GM19328 (cell line): ENCODE data around the gene IFNB1.

ENCODE experiments used
- ATAC-seq: cut with Tn5 transposase; IDR thresholded peaks from one replicate; pipeline ENCODE4 v1.9.1; 2021; ENCODE audit warnings: mild to moderate bottlenecking, moderate library complexity; ENCODE audit not compliant: unreplicated experiment

Gene IFNB1

DNA sequence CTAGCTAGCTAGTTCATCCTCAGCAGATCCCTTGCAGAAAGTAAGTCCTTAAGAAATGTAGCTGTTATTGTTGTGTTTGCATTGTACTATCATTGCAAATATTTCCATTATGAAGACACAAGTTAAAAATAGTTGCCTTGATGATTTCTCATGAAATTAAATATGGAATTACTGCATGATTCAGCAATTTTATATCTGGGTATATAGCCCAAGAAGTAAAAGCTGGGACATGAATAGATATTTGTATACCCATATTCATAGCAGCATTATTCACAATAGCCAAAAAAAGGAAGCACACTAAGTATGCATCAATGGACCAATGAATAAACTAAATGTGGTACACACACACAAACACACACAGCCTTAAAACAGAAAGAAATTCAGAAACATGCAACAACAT lies 6.8 kb downstream of the IFNB1 start:
- no peak for ATAC-seq

DNA sequence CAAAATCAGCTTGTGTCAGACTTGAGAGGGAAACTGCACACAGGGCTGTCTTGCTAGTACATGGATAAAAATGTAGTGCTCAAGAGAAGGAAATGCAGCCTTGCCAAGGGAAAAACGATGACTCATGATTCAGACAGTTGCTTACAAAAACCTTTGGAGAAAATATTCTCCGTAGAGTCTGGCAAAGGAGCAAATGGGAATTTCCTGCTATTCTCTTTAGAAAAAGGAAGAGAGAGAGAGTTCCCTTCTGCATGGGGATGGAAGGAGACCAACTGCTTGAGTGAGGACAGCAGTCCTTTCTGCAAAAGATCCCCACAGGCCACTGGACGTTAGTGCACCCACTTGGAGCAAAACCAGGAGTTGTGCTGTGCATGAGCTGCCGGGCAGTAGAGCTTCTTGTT lies 7.6 kb downstream of the IFNB1 start:
- no peak for ATAC-seq

DNA sequence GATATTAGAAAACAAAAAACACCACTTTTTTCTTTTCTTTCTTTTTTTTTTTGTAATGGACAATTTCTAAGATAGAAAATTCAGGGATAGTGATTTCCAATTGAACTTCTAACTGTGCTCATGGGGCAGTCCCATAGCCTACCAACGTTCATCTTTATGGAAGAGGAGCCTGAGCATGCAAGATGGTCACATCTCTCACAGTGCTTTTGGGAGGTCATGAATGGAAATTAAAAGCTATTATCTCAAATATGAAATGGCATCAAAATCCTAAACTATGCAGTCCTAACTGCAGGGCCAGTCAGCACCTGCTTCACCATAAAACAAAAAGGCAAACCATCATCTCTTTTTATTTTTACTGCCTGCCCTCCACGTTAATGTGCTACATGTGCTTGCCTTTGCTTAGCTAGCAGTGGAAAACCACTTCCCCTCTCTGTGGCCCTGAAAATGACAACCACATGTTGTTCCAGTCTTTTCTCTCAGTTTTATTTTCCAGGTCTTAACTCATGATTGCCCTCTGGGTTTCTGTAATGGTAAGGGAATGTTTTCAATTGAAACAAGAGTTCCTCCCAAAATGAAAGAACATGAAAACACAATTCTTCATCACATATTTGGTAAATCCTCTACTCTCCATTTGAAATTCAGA lies 16.7 kb downstream of the IFNB1 start:
- ATAC-seq: no peak

DNA sequence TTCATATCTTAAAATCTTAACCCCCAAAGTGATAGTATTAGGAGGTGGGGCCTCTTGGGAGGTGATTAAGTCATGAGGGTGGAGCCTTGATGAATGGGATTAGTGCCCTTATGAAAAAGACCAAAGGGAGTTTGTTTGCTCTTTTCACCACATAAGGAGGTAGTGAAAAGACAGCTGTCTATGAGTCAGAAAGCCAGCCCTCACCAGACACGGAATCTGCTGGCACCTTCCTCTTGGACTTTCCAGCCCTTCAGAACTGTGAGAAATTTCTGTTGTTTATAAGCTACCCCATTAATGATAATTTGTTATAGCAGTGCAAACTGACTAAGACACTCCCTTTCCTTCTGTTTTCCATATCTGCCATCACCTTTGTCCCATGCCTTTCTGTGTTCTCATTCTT lies 20.8 kb downstream of the IFNB1 start:
- ATAC-seq: no peak

DNA sequence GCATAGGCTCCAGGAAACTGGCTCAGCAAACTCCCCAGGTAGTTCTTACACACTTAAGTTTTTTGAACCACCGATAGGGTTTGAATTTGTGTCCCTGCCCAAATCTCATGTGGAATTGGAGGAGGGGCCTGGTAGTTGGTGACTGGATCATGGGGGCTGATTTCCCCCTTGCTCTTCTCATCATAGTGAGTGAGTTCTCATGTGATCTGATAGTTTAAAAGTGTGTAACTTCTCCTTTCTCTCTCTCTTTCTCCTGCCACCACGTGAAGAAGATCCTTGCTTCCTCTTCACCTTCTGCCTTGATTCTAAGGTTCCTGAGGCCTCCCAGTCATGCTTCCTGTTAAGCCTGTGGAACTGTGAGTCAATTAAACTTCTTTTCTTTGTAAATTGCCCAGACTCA lies 23.9 kb downstream of the IFNB1 start:
- ATAC-seq: no peak

DNA sequence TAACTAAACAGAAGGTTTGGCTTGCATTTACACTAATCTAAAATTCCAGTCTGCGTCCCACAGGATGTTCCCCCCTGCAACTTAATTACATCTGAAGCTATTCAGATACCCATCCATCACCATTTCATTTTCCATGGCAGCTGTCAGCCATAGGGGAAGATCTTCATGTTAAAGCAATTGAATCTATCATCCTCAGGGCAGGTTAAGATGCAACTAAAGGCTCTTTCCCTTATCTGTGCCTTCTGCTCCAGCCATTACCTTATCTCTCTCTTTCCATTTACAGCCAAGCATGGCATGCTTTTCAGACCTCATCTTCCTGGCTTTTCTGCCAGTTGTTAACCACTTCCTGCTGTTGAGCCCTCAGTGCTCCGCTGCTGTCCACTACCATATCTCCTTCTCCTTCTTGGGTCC lies 30.5 kb downstream of the IFNB1 start:
- no peak for ATAC-seq

DNA sequence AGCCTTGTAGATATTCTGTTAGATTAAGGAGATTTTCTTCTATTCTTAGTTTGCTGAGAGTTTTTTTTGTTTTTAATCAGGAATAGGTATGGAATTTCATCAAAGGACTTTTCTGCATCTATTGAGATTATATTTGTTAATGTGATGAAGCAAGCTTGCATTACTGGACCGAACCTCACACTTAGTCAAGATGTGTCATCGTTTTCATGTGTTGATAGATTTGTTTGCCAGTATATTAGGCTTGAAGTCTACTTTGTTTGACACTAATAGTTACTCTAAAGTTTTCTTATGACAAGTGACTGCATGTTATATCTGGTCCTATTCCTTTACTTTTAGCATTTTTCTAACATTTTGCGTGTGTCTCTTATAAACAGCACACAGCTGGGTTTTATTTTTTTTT lies 33.9 kb downstream of the IFNB1 start:
- ATAC-seq: no peak

DNA sequence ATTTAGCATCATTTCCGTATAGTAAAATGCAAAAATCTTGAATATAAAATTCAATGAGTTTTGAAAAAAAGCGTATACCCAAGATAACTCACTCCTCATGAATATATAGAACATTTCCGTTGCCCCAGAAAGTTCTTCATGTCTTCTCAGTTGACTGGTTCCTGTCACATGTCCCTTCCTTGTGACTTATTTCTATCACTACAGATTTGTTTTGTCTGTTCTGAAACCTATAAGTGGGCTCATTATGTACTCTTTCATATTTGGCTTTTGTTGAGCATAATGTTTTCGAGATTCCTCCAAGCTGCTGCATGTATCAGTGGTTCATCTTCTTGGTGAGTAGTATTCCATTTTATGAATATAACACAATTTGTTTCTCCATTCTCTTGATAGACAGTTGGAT lies 35.3 kb downstream of the IFNB1 start:
- ATAC-seq: no peak

DNA sequence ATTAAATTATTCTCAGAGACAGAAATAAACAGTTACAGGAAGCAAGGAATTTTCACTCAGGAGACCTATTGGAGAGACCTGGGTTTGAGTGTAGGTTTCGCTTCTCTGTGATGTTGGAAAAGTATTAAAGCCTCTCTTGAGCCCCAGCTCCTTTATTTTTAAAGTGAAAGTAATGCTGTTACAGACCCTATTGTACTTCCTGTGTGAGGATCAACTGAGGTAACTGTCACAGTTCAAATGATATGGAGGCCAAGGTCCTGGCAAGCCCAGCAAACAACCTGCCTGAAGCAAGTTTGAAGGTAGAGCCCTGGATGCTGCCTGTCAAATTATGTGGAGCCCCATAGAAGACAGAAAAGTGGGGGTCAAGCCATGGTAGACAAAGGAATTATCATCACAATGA lies 38.4 kb downstream of the IFNB1 start:
- no peak for ATAC-seq

DNA sequence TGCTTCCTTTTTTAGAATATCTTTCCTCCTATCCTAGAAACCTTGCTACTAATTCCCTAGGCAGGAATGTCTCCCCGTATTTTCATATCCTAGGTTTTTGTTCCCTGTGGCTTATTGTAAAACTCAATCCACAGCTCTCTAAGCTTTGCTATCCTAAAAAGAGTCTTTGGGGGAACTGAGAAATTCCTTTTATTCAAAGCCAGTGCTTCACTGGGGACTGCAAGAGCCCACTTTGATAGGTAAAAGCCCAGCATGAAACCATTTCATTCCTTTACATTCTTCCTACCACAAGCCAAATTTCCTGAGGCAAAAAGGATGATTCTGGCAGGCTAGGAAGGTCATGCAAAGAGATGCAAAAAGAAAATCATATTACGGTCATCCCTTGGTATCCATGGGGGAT lies 40.5 kb downstream of the IFNB1 start:
- no peak for ATAC-seq

DNA sequence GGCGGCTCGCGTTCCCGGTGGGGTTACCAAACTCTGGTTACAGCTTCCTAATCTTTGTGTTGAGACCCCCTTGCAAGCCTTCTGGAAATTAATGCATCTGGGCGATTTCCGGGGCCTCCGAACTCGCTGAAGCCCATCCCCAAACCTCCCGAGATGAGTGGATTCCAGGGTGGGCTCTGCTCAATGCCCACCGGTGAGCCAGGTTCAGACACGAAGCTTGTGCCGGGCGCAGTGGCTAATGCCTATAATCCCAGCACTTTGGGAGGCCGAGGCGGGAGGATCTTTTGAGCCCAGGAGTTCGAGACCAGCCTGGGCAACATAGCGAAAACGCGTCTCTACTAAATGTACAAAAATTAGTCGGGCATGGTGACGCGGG lies 45.9 kb downstream of the IFNB1 start:
- ATAC-seq: no peak

DNA sequence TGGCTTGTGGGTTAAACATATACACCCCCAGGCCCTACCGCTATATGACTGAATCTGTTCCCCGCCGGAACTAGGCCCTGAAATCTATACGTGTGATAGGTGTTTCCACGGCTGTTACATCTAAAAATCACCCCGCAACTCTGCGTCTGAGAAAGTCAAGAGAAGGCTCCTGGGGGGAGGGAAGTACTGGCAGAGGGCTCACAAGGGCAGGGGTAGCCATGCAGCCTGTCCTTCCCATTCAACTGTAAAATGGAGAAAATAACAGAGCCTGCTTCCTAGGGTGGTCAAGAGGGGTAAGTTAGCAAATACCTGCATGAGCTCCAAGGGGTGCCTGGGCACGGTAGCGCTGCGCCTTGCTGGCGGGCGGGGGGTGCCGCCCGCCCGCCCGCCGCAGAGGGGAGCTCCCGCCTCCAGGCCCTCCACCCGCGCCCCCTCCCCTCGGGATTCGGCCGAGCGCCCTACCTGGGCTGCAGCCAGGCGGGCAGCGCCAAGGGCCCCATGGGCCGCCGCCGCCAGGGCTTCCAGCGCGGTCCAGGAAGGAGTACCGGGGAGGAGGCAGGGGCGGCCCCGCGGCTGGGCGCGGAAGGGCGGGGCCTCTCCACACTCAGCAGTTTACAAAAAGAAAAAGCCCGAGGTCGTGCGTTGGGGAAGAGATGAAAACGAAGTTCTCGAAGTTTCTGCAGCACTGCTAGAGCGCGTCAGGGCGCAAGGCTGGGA lies 46.5 kb downstream of the IFNB1 start, which contains the start of gene HACD4:
Gene HACD4, minus strand, starts transcription at position 550 of the 717 bp plus-strand sequence. Its CDS starts 50 bp downstream, at position 500.
- ATAC-seq: peak; percentile 73

DNA sequence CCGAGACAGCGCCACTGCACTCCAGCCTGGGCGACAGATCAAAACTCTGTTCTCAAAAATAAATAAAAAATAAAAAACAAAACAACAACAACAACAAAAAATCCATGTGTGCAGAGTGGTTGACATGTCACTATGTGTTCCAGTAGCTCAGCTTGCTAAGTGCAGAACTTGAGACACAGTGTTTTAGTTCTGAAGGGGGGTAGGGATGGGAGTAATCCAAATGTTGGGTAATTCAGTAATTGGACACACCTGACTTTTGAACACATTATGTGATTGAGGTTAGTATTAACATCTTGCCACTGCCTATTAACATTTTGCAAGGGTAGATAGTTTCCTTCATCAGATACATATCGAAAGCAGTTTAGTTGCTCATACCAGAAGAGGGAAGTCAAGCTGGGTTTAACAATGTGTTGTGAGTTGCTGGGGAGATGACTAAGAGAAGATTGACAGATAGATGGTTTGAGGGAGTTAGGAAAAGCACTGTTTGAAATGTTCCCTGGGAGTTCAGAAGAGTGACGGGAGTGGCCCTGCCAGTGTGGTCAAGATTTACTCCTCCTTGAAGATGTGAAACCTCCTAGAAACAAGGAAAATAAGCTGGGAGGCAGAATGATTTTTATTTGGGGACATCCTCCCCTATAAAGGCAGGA lies 47.2 kb downstream of the IFNB1 start:
- peak; percentile 73 for ATAC-seq

DNA sequence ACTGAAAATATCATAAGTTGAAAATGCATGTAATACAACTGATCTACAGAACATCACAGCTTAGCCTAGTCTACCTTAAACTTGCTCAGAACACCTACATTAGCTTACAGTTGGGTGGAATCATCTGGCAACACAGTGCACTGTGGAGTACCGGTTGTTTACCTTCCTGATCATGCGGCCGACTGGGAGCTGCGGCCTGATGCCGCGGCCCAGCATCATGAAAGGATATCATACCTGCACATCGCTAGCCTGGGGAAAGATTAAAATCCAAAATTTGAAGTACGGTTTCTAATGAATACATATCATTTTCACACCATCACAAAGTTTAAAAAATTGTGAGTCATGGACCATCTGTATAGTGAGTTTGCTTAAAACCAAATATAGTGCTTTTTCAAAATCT lies 48.1 kb downstream of the IFNB1 start:
- ATAC-seq: no peak

DNA sequence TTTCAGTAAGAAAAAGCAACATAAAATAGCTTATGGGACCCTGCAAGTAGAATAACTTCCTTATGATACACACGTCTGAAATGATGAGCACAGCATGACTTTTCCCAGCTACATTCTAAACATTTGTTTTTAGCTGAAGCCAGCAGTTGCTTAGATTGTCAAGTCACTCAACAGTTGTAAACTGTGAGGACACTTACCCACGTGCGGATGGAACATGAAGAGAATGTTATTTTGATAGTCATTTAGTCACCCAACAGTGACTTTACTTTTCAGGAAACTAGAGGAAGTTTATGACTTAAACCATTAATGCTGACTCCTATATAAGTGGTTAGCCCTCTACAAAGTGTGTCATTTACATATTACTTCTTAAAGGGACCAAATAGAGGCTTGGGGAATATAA lies 49.3 kb downstream of the IFNB1 start:
- ATAC-seq: no peak

DNA sequence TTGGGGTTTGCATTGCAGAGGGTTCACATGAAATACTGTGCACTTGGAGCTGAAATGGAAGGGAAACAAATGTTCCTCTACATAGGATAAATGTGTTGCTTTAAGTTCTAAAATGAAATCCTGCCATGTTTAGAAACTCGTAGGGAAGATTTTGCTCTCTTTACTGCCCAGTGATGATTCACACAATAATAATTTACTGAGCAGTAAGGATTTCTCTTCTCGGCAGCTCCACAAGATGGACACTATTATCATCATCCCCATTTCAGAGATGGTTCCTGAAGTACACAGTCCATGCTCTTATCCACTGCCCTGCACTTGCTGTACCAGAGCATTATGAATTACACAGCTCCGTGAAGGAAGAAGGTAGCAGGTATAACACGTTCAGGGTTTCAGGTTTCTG lies 50.4 kb downstream of the IFNB1 start:
- ATAC-seq: no peak
